Measurements from ENCODE around the gene PCGF1.

Gene PCGF1

DNA sequence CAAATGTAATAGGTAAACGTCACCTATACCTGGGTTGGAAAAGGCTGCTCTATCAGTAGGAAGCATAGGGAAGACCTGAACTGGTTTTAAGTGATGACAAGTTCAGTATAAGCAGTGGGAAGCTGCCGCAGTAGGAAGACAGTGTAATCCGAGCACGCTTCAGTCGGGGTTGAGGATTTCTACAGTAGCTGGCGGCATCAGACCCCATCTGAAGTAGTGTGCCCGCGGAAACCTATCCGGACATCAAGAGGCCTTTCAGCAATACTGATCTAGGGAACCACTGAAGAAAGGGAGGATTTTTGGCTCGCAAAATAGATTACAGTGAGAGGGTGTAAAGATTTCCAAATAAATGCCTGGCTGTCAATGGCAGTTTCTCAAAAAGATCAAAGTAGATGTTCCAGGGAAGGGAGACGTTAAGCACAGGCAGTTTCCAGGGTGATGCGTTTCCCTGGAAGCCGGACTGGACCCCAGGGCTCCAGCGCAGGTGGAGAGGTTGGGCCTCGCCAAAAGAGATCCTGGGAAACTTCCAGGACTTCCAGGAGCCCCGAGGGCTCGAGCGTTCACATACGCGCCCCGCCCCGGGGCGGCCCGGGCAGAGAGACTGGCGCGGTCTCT is 40.9 kb upstream of the PCGF1 start:
- DNase-seq (no peak), ATAC-seq (no peak)
- peaks cover 45% of the 10 kb centered on the region for H3K27me3 Mint-ChIP-seq
- no peaks in the 10 kb centered on the region for H3K9me3 Mint-ChIP-seq
- peak overlapping the region; percentile 70 for H3K4me3 Mint-ChIP-seq
- peak overlapping the region; percentile 45 for H3K27ac Mint-ChIP-seq
- peaks cover 12% of the 10 kb centered on the region for H3K4me1 Mint-ChIP-seq
- H3K36me3 Mint-ChIP-seq (ENCODE audit: low read depth): peaks cover 1% of the 10 kb centered on the region

- Mint-ChIP-seq H3K4me3 (no peak overlapping the region), H3K27ac (no peak overlapping the region), H3K4me1 (peaks cover 9% of the 10 kb centered on the region), H3K9me3 (no peaks in the 10 kb centered on the region), H3K27me3 (peaks cover 43% of the 10 kb centered on the region), H3K36me3 (ENCODE audit: low read depth) (peaks cover 1% of the 10 kb centered on the region)
- DNase-seq: no peak
- ATAC-seq: no peak
Observed at GRCh38 chr2:74546004-74546403, 38.5 kb upstream of the PCGF1 start.

GRCh38 chr2:74544634-74545033 is 37.1 kb upstream of the PCGF1 start:
- H3K4me3 Mint-ChIP-seq: no peak overlapping the region
- DNase-seq (no peak), ATAC-seq (no peak)
- H3K27ac Mint-ChIP-seq: no peak overlapping the region
- H3K4me1 Mint-ChIP-seq: peaks cover 8% of the 10 kb centered on the region
- no peaks in the 10 kb centered on the region for H3K9me3 Mint-ChIP-seq
- H3K36me3 Mint-ChIP-seq (ENCODE audit: low read depth): no peaks in the 10 kb centered on the region
- H3K27me3 Mint-ChIP-seq: peaks cover 31% of the 10 kb centered on the region

DNA sequence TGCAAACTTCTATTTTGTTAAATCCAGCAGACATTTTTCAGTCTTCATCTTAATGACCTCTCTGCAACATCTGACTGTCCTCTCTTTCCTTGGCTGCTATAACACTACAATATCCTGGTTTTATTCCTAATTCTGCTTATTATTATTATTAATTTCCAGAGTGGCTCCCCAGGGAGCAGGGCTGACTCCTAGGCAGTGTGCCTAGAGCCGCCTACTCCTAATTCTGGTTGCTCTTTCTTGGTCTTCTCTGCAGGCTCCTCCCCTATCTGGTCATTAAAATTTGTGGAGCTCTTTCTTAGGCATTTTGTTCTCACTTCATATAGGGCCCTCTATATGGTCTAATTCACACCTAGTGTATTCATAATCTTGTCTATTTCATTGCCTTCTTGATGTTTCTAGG is 35.5 kb upstream of the PCGF1 start:
- H3K4me1 Mint-ChIP-seq: peaks cover 12% of the 10 kb centered on the region
- H3K27me3 Mint-ChIP-seq: peaks cover 35% of the 10 kb centered on the region
- H3K27ac Mint-ChIP-seq: no peak overlapping the region
- DNase-seq (no peak), ATAC-seq (no peak)
- no peaks in the 10 kb centered on the region for H3K36me3 Mint-ChIP-seq (ENCODE audit: low read depth)
- no peaks in the 10 kb centered on the region for H3K9me3 Mint-ChIP-seq
- H3K4me3 Mint-ChIP-seq: no peak overlapping the region

- peaks cover 13% of the 10 kb centered on the region for H3K4me1 Mint-ChIP-seq
Observed at GRCh38 chr2:74540291-74540690, 32.8 kb upstream of the PCGF1 start.

GRCh38 chr2:74538881-74539339 is 31.4 kb upstream of the PCGF1 start:
- H3K27ac Mint-ChIP-seq: peak overlapping the region; percentile 22
- DNase-seq: no peak
- H3K4me1 Mint-ChIP-seq: peaks cover 13% of the 10 kb centered on the region
- peaks cover 27% of the 10 kb centered on the region for H3K27me3 Mint-ChIP-seq
- no peaks in the 10 kb centered on the region for H3K36me3 Mint-ChIP-seq (ENCODE audit: low read depth)
- no peaks in the 10 kb centered on the region for H3K9me3 Mint-ChIP-seq
- no peak for ATAC-seq
- H3K4me3 Mint-ChIP-seq: no peak overlapping the region

More at GRCh38 chr2:74540291-74540690, 32.8 kb upstream of the PCGF1 start:
- H3K36me3 Mint-ChIP-seq (ENCODE audit: low read depth): no peaks in the 10 kb centered on the region
- ATAC-seq: no peak
- no peak overlapping the region for H3K27ac Mint-ChIP-seq
- H3K9me3 Mint-ChIP-seq: no peaks in the 10 kb centered on the region
- H3K27me3 Mint-ChIP-seq: peaks cover 31% of the 10 kb centered on the region
- no peak for DNase-seq
- no peak overlapping the region for H3K4me3 Mint-ChIP-seq

GRCh38 chr2:74537140-74537539 is 29.6 kb upstream of the PCGF1 start:
- DNase-seq (no peak), ATAC-seq (no peak)
- Mint-ChIP-seq H3K4me1 (peaks cover 16% of the 10 kb centered on the region), H3K4me3 (no peak overlapping the region), H3K27me3 (peaks cover 20% of the 10 kb centered on the region), H3K27ac (no peak overlapping the region), H3K9me3 (no peaks in the 10 kb centered on the region), H3K36me3 (ENCODE audit: low read depth) (peaks cover 10% of the 10 kb centered on the region)

GRCh38 chr2:74536166-74536950 is 28.9 kb upstream of the PCGF1 start:
- Mint-ChIP-seq H3K27me3 (peaks cover 19% of the 10 kb centered on the region), H3K4me1 (peaks cover 24% of the 10 kb centered on the region), H3K4me3 (no peak overlapping the region), H3K9me3 (no peaks in the 10 kb centered on the region), H3K27ac (no peak overlapping the region), H3K36me3 (ENCODE audit: low read depth) (peaks cover 16% of the 10 kb centered on the region)
- DNase-seq: no peak
- peak; percentile 81 for ATAC-seq

DNA sequence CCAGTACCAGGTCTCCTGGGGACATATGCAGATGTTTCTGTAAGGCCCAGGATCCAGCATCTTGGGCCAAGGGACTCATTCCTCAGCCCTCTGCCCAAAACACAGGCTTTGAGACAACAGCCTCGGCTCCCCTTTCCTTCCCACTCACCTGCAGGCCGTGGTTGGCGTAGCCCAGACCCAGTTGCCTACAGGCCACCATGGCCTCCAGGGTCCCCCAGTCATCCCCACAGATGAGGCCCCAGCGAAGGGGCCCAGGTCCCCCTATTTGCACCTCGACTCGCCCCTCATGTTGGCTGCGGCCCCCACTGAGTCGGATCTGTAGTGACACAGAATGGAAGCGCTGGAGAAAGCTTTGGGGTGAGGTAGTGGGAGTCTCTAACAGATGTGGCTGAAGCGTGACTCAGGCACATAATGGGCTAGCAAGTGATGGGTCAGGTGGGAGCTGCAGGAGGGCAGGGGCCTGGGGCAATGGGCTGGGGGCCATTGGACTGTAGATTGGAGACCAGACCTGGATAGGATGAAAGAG is 28.0 kb upstream of the PCGF1 start:
- ATAC-seq: no peak
- no peaks in the 10 kb centered on the region for H3K9me3 Mint-ChIP-seq
- peaks cover 31% of the 10 kb centered on the region for H3K4me1 Mint-ChIP-seq
- no peak for DNase-seq
- peaks cover 19% of the 10 kb centered on the region for H3K27me3 Mint-ChIP-seq
- H3K27ac Mint-ChIP-seq: no peak overlapping the region
- H3K4me3 Mint-ChIP-seq: no peak overlapping the region
- peaks cover 21% of the 10 kb centered on the region for H3K36me3 Mint-ChIP-seq (ENCODE audit: low read depth)

GRCh38 chr2:74534411-74534810 is 26.9 kb upstream of the PCGF1 start:
- Mint-ChIP-seq H3K4me3 (no peak overlapping the region), H3K9me3 (no peaks in the 10 kb centered on the region)

DNA sequence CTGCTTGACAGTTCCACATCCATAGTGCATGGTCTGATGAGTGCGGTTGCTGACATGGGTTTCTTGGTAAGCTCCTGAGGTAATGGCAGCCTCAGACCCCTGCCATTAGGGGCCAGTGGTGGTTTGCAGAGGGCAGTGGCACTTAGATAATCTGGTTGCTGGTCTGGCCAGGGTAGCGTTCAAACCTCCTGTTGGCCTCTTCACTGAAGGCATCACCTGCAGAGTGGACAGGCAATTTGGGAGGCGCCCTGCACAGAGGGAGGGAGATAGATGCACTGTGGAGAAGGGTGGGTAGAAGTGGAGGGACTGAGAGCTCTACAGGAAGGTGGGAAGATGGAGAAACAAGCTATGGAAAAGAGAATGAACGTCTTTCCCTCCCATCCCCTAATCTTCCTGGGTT is 26.0 kb upstream of the PCGF1 start:
- H3K4me1 Mint-ChIP-seq: peaks cover 27% of the 10 kb centered on the region
- H3K4me3 Mint-ChIP-seq: no peak overlapping the region
- no peak for DNase-seq
- peaks cover 29% of the 10 kb centered on the region for H3K36me3 Mint-ChIP-seq (ENCODE audit: low read depth)
- H3K9me3 Mint-ChIP-seq: no peaks in the 10 kb centered on the region
- no peak overlapping the region for H3K27ac Mint-ChIP-seq
- H3K27me3 Mint-ChIP-seq: peaks cover 11% of the 10 kb centered on the region
- ATAC-seq: no peak

More at GRCh38 chr2:74534411-74534810, 26.9 kb upstream of the PCGF1 start:
- no peak for DNase-seq
- H3K27ac Mint-ChIP-seq: no peak overlapping the region
- no peak for ATAC-seq
- H3K36me3 Mint-ChIP-seq (ENCODE audit: low read depth): peaks cover 21% of the 10 kb centered on the region
- H3K27me3 Mint-ChIP-seq: peaks cover 19% of the 10 kb centered on the region
- peaks cover 31% of the 10 kb centered on the region for H3K4me1 Mint-ChIP-seq

GRCh38 chr2:74532222-74532621 is 24.7 kb upstream of the PCGF1 start:
- H3K27ac Mint-ChIP-seq: peak overlapping the region; percentile 23
- DNase-seq (no peak), ATAC-seq (no peak)
- no peaks in the 10 kb centered on the region for H3K9me3 Mint-ChIP-seq
- H3K4me1 Mint-ChIP-seq: peaks cover 35% of the 10 kb centered on the region
- peaks cover 1% of the 10 kb centered on the region for H3K27me3 Mint-ChIP-seq
- peak overlapping the region; percentile 29 for H3K4me3 Mint-ChIP-seq
- H3K36me3 Mint-ChIP-seq (ENCODE audit: low read depth): peaks cover 41% of the 10 kb centered on the region

- peaks cover 40% of the 10 kb centered on the region for H3K4me1 Mint-ChIP-seq
- DNase-seq (no peak), ATAC-seq (no peak)
- H3K27me3 Mint-ChIP-seq: no peaks in the 10 kb centered on the region
- H3K4me3 Mint-ChIP-seq: peak overlapping the region; percentile 94
- no peaks in the 10 kb centered on the region for H3K9me3 Mint-ChIP-seq
- peaks cover 47% of the 10 kb centered on the region for H3K36me3 Mint-ChIP-seq (ENCODE audit: low read depth)
- peak overlapping the region; percentile 23 for H3K27ac Mint-ChIP-seq
Observed at GRCh38 chr2:74531666-74532065, 24.2 kb upstream of the PCGF1 start.

DNA sequence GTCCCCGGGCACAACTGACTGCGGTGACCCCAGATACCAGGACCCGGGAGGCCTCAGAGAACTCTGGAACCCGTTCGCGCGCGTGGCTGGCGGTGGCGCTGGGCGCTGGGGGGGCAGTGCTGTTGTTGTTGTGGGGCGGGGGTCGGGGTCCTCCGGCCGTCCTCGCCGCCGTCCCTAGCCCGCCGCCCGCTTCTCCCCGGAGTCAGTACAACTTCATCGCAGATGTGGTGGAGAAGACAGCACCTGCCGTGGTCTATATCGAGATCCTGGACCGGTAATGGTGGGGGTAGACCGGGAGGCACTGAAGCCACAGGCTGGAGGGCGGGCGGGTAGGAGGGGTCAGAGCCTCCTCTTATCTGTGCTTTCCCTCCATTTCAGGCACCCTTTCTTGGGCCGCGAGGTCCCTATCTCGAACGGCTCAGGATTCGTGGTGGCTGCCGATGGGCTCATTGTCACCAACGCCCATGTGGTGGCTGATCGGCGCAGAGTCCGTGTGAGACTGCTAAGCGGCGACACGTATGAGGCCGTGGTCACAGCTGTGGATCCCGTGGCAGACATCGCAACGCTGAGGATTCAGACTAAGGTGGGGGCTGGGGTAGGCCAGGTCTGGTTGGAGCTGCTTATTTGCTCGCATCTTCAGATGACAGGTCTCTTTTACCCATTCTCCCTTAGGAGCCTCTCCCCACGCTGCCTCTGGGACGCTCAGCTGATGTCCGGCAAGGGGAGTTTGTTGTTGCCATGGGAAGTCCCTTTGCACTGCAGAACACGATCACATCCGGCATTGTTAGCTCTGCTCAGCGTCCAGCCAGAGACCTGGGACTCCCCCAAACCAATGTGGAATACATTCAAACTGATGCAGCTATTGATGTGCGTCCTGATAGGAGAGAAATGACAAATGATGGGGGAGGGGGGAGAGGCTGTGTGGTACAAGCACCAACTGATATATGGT is 23.0 kb upstream of the PCGF1 start:
- H3K4me3 Mint-ChIP-seq: peak overlapping the region; percentile 94
- ATAC-seq: peak; percentile 22
- peak overlapping the region; percentile 84 for H3K27ac Mint-ChIP-seq
- peak; percentile 55 for DNase-seq
- H3K27me3 Mint-ChIP-seq: no peaks in the 10 kb centered on the region
- no peaks in the 10 kb centered on the region for H3K9me3 Mint-ChIP-seq
- H3K36me3 Mint-ChIP-seq (ENCODE audit: low read depth): peaks cover 57% of the 10 kb centered on the region
- H3K4me1 Mint-ChIP-seq: peaks cover 46% of the 10 kb centered on the region
